DMS 273 (cell line): ENCODE measurements around the gene PDE6D.

Source experiments
- DNase-seq: peaks from one replicate; lab custom pipeline; 2025; ENCODE audit not compliant: unreplicated experiment; lab: John Stamatoyannopoulos, UW

Gene PDE6D

GRCh38 chr2:231780909-231781797, at the start of gene PDE6D:
Gene PDE6D, minus strand, starts transcription at chr2:231781282. Its CDS starts 168 bp downstream, at chr2:231781114.
- DNase-seq: peak; percentile 99

- DNase-seq: no peak
Measured at GRCh38 chr2:231821908-231822307, 40.8 kb upstream of the PDE6D start.

GRCh38 chr2:231820786-231821303, 39.8 kb upstream of the PDE6D start:
- DNase-seq: no peak

- DNase-seq: no peak
Measured at GRCh38 chr2:231819447-231820042, 38.5 kb upstream of the PDE6D start.

- no peak for DNase-seq
Measured at GRCh38 chr2:231816327-231817026, 35.4 kb upstream of the PDE6D start.

- no peak for DNase-seq
Measured at GRCh38 chr2:231810905-231811304, 29.8 kb upstream of the PDE6D start.

GRCh38 chr2:231807020-231807419, 25.9 kb upstream of the PDE6D start:
- no peak for DNase-seq

GRCh38 chr2:231803501-231804138, 22.5 kb upstream of the PDE6D start:
- no peak for DNase-seq

- peak; percentile 69 for DNase-seq
Measured at GRCh38 chr2:231800493-231801091, 19.5 kb upstream of the PDE6D start.

GRCh38 chr2:231795525-231796327, 14.6 kb upstream of the PDE6D start:
- DNase-seq: peak; percentile 93

GRCh38 chr2:231794383-231794782, 13.3 kb upstream of the PDE6D start:
- no peak for DNase-seq

- DNase-seq: no peak
Measured at GRCh38 chr2:231791107-231791506, 10.0 kb upstream of the PDE6D start.

GRCh38 chr2:231786917-231787292, 5.8 kb upstream of the PDE6D start:
- no peak for DNase-seq

GRCh38 chr2:231786177-231786916, 5.3 kb upstream of the PDE6D start, which contains the start of gene COPS7B:
Gene COPS7B, plus strand, starts transcription at chr2:231786445. Its CDS starts 2,126 bp downstream, at chr2:231788571.
- DNase-seq: peak; percentile 94

GRCh38 chr2:231785822-231786176, 4.7 kb upstream of the PDE6D start:
- no peak for DNase-seq

GRCh38 chr2:231785413-231785812, 4.3 kb upstream of the PDE6D start:
- DNase-seq: no peak

- peak; percentile 48 for DNase-seq
Measured at GRCh38 chr2:231781798-231782726, 980 bp upstream of the PDE6D start.
